HL-60 (cell line): Measurements from ENCODE around the gene NRF1.

Source experiments
- DNase-seq, 2 experiments: peaks; one replicate each; pipeline ENCODE4 v3.0.0-alpha.2; 2010 to 2020; ENCODE audit warnings: low read depth in 1 of 2, low spot score in 1 of 2
- H3K27ac ChIP-seq: fragments of 250-450 bp; sonication (Bioruptor Pico); replicated peaks from 2 replicates; pipeline ENCODE4 v1.5.1; 2020; ENCODE audit warnings: mild to moderate bottlenecking, moderate library complexity
- H3K27me3 ChIP-seq: fragments of 250-450 bp; sonication (Bioruptor Pico); 2 replicates; pipeline ENCODE4 v1.5.1; 2021; ENCODE audit warnings: mild to moderate bottlenecking, moderate library complexity; ENCODE audit not compliant: insufficient read depth, poor library complexity, severe bottlenecking
- H3K4me3 ChIP-seq: replicated peaks from 2 replicates; pipeline ENCODE4 v1.5.1; 2011; ENCODE audit warnings: mild to moderate bottlenecking, control low read depth, low read length; ENCODE audit not compliant: insufficient read depth
- GABPA ChIP-seq: IDR thresholded peaks from 2 replicates; pipeline ENCODE4 v1.6.1; 2012; ENCODE audit warnings: low read depth
- POLR2AphosphoS5 ChIP-seq: IDR thresholded peaks from 2 replicates; pipeline ENCODE4 v1.6.1; 2012; ENCODE audit warnings: low read depth
- SPI1 ChIP-seq: IDR thresholded peaks from 2 replicates; pipeline ENCODE4 v1.6.1; 2012; ENCODE audit warnings: low read depth, mild to moderate bottlenecking, borderline replicate concordance
- TF ChIP-seq, protein P1 (sequence below): IDR thresholded peaks from one replicate; pipeline ENCODE4 v1.5.1; 2011; ENCODE audit warnings: low read length, control low read depth, inconsistent platforms; ENCODE audit not compliant: insufficient read depth
- TF ChIP-seq, protein P2 (sequence below): IDR thresholded peaks from 2 replicates; pipeline ENCODE4 v1.6.1; 2012; ENCODE audit warnings: low read depth; ENCODE audit not compliant: insufficient replicate concordance

Gene NRF1

DNA sequence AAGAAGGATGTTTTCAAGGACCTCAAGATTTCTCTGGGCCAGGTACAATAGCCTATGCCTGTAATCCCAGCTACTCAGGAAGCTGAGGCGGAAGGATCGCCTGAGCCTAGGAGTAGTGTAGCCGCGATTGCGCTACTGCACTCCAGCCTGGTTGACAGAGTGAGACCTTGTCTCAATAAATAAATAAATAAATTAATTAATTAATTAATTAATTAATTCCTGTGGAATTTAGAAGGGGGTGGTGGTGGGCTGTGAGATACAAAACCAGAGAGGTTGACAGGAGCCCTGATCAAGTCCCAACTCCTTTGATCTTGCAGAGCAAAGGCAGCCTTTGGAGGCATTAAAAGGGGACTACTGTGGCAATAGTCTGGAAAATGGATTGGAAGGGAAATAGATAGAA lies 39.3 kb upstream of the NRF1 start:
- Histone ChIP-seq H3K27me3 (no peaks in the 10 kb centered on the region), H3K27ac (no peak overlapping the region), H3K4me3 (no peak overlapping the region)
- TF ChIP-seq SPI1, result no peak
- TF ChIP-seq POLR2AphosphoS5, result no peak
- no peak for TF ChIP-seq GABPA
- TF ChIP-seq, protein P1, sequence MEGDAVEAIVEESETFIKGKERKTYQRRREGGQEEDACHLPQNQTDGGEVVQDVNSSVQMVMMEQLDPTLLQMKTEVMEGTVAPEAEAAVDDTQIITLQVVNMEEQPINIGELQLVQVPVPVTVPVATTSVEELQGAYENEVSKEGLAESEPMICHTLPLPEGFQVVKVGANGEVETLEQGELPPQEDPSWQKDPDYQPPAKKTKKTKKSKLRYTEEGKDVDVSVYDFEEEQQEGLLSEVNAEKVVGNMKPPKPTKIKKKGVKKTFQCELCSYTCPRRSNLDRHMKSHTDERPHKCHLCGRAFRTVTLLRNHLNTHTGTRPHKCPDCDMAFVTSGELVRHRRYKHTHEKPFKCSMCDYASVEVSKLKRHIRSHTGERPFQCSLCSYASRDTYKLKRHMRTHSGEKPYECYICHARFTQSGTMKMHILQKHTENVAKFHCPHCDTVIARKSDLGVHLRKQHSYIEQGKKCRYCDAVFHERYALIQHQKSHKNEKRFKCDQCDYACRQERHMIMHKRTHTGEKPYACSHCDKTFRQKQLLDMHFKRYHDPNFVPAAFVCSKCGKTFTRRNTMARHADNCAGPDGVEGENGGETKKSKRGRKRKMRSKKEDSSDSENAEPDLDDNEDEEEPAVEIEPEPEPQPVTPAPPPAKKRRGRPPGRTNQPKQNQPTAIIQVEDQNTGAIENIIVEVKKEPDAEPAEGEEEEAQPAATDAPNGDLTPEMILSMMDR, result no peak
- TF ChIP-seq, protein P2, sequence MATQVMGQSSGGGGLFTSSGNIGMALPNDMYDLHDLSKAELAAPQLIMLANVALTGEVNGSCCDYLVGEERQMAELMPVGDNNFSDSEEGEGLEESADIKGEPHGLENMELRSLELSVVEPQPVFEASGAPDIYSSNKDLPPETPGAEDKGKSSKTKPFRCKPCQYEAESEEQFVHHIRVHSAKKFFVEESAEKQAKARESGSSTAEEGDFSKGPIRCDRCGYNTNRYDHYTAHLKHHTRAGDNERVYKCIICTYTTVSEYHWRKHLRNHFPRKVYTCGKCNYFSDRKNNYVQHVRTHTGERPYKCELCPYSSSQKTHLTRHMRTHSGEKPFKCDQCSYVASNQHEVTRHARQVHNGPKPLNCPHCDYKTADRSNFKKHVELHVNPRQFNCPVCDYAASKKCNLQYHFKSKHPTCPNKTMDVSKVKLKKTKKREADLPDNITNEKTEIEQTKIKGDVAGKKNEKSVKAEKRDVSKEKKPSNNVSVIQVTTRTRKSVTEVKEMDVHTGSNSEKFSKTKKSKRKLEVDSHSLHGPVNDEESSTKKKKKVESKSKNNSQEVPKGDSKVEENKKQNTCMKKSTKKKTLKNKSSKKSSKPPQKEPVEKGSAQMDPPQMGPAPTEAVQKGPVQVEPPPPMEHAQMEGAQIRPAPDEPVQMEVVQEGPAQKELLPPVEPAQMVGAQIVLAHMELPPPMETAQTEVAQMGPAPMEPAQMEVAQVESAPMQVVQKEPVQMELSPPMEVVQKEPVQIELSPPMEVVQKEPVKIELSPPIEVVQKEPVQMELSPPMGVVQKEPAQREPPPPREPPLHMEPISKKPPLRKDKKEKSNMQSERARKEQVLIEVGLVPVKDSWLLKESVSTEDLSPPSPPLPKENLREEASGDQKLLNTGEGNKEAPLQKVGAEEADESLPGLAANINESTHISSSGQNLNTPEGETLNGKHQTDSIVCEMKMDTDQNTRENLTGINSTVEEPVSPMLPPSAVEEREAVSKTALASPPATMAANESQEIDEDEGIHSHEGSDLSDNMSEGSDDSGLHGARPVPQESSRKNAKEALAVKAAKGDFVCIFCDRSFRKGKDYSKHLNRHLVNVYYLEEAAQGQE, result no peak
- no peak for DNase-seq

DNA sequence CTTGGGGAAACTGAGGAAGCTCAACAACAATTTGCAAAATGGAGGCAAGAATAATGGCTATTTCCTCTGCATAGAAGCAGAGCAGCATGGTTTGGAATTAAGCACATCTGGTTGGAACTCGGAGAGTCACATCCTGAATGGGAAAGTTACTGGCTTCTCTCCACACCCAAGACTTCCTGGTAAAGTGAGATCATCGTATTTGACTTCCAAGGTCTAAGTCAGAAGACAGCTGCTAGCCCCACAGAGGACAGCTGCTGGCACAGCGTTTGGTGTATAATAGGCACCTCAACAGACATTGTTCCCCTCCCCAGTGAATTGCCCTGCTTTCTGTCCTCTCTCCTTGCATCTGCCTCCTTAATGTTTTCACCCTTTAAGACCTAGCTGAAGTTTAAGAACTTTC lies 37.0 kb upstream of the NRF1 start:
- no peaks in the 10 kb centered on the region for H3K27me3 ChIP-seq
- no peak for DNase-seq
- TF ChIP-seq, protein P1, result no peak
- TF ChIP-seq POLR2AphosphoS5 (no peak), GABPA (no peak), SPI1 (no peak)
- TF ChIP-seq, protein P2, result no peak
- H3K4me3 ChIP-seq, result no peak overlapping the region
- no peak overlapping the region for H3K27ac ChIP-seq

DNA sequence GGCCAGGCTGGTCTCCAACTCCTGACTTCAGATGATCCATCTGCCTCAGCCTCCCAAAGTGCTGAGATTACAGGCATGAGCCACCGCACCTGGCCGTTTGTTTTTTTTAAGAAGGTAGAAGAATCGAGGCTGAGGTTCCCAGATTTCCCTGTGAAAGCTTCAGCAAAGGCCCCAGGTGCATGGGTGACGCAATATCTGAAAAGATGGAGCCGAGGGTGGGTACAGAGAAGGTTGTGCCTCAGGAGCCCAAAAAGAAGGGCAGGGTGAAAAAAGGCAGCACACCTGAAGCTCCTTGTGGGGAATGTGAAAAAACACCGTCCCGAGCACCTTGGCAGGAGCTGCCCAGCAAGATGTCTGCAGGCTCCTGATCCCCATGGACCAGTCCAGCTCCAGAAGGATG lies 35.8 kb upstream of the NRF1 start:
- no peak for DNase-seq
- Histone ChIP-seq H3K4me3 (no peak overlapping the region), H3K27me3 (no peaks in the 10 kb centered on the region), H3K27ac (no peak overlapping the region)
- TF ChIP-seq POLR2AphosphoS5, result no peak
- TF ChIP-seq, protein P1, result no peak
- no peak for TF ChIP-seq GABPA
- TF ChIP-seq, protein P2, result no peak
- TF ChIP-seq SPI1, result no peak
